HG02798 (cell line): Measurements from ENCODE around the gene TARS3.
"Not testable (repeated sequence)": the region's sequence is repeated elsewhere in the genome, so short reads cannot be mapped to it uniquely, and the experiment has no call there.

Source experiments
- ATAC-seq: cut with Tn5 transposase; IDR thresholded peaks from one replicate; pipeline ENCODE4 v1.9.1; 2021; ENCODE audit warnings: mild to moderate bottlenecking; ENCODE audit not compliant: unreplicated experiment, poor library complexity

The TARS3 gene

GRCh38 chr15:101633356-101633755 lies 90.9 kb downstream of the TARS3 start:
- no peak for ATAC-seq

- ATAC-seq: not testable (repeated sequence)
Observed at GRCh38 chr15:101626729-101627128, 97.5 kb downstream of the TARS3 start.

GRCh38 chr15:101625980-101626379 lies 98.3 kb downstream of the TARS3 start:
- no peak for ATAC-seq

GRCh38 chr15:101625184-101625583 lies 99.1 kb downstream of the TARS3 start:
- no peak for ATAC-seq

- ATAC-seq: no peak
Observed at GRCh38 chr15:101623367-101624304, 100.6 kb downstream of the TARS3 start.

GRCh38 chr15:101621961-101622360 lies 102.3 kb downstream of the TARS3 start:
- no peak for ATAC-seq

- ATAC-seq: no peak
Observed at GRCh38 chr15:101620671-101621070, 103.6 kb downstream of the TARS3 start.

GRCh38 chr15:101619615-101619865 lies 104.7 kb downstream of the TARS3 start:
- no peak for ATAC-seq

GRCh38 chr15:101618851-101619614 lies 105.2 kb downstream of the TARS3 start:
- no peak for ATAC-seq

GRCh38 chr15:101618076-101618475 lies 106.2 kb downstream of the TARS3 start:
- no peak for ATAC-seq

- no peak for ATAC-seq
Observed at GRCh38 chr15:101617390-101617965, 106.8 kb downstream of the TARS3 start.

GRCh38 chr15:101615986-101616848 lies 108.1 kb downstream of the TARS3 start:
- no peak for ATAC-seq

GRCh38 chr15:101615414-101615985 lies 108.8 kb downstream of the TARS3 start:
- no peak for ATAC-seq

GRCh38 chr15:101614761-101615160 lies 109.5 kb downstream of the TARS3 start:
- ATAC-seq: no peak

GRCh38 chr15:101614001-101614585 lies 110.2 kb downstream of the TARS3 start:
- ATAC-seq: no peak

- no peak for ATAC-seq
Observed at GRCh38 chr15:101613130-101614000, 110.9 kb downstream of the TARS3 start.

GRCh38 chr15:101612676-101613075 lies 111.6 kb downstream of the TARS3 start:
- no peak for ATAC-seq

- ATAC-seq: no peak
Observed at GRCh38 chr15:101611580-101612299, 112.5 kb downstream of the TARS3 start.
